Adrenal gland (tissue), 5 donors: ENCODE data around the gene RHOT1.
"Not testable (repeated sequence)": the region's sequence is repeated elsewhere in the genome, so short reads cannot be mapped to it uniquely, and the experiment has no call there.

Experiments used
- POLR2A ChIP-seq, 2 donors: fragments of 450-650 bp; IDR thresholded peaks; one replicate each; pipeline ENCODE4 v1.6.1; 2017; ENCODE audit warnings: antibody characterized with exemption in 2 of 2, mild to moderate bottlenecking in 2 of 2, moderate library complexity in 1 of 2
- TF ChIP-seq, protein P1 (sequence below), 6 experiments: fragments of 450-650 bp in 4 of 6; fragments of 200-600 bp in 2 of 6; sonication (generic) in 1 of 6; IDR thresholded peaks; 1 replicate in 5 of 6; 2 replicates in 1 of 6; pipeline versions ENCODE4 v1.5.1 to v1.8.0; 2016 to 2021; ENCODE audit warnings: antibody characterized with exemption in 6 of 6, mild to moderate bottlenecking in 2 of 6, moderate library complexity in 1 of 6
- donor health status: DM: no; HTN: no; CAD: no.

DNA sequence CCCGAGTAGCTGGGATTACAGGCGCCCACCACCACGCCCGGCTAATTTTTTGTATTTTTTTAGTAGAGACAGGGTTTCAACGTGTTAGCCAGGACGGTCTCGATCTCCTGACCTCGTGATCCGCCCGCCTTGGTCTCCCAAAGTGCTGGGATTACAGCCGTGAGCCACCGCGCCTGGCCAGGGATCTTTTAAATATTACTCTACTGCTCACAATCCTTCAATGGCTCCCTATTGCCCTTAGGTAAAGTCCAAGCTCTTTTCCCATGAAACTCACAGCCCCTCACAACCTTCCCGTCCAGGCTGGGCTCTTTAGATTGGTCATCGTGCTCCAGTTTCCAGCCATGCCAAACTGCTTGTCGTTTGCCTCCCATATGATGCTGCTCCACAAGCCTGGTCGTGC, 121.2 kb downstream of the RHOT1 start:
- TF ChIP-seq, protein P1, sequence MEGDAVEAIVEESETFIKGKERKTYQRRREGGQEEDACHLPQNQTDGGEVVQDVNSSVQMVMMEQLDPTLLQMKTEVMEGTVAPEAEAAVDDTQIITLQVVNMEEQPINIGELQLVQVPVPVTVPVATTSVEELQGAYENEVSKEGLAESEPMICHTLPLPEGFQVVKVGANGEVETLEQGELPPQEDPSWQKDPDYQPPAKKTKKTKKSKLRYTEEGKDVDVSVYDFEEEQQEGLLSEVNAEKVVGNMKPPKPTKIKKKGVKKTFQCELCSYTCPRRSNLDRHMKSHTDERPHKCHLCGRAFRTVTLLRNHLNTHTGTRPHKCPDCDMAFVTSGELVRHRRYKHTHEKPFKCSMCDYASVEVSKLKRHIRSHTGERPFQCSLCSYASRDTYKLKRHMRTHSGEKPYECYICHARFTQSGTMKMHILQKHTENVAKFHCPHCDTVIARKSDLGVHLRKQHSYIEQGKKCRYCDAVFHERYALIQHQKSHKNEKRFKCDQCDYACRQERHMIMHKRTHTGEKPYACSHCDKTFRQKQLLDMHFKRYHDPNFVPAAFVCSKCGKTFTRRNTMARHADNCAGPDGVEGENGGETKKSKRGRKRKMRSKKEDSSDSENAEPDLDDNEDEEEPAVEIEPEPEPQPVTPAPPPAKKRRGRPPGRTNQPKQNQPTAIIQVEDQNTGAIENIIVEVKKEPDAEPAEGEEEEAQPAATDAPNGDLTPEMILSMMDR (IDR thresholded peaks at IDR 0.05) = not testable (repeated sequence)
- not testable (repeated sequence) for TF ChIP-seq POLR2A (IDR thresholded peaks at IDR 0.05)
